Measurements from ENCODE around the gene CASP8AP2. TPM values are rescaled to one million over a fixed set of nuclear protein-coding genes. Genes with fewer than 3 reads are reported as not detected.
A peak's percentile ranks its signal among the peaks of the same experiment; 100 is the strongest.
"Not testable (repeated sequence)": the region's sequence is repeated elsewhere in the genome, so short reads cannot be mapped to it uniquely, and the experiment has no call there.

CASP8AP2 gene
- total RNA-seq, 1 donor: 13.0 TPM

- Histone ChIP-seq H3K27ac (ENCODE audit: low read depth, low read length) (no peak overlapping the region), H2AFZ (ENCODE audit: low read length) (no peak overlapping the region), H3K79me2 (ENCODE audit: insufficient read depth, low read length) (peaks cover 26% of the 10 kb centered on the region), H3K4me1 (ENCODE audit: insufficient read depth, low read length) (no peaks in the 10 kb centered on the region), H3K4me2 (ENCODE audit: insufficient read depth, low read length) (no peak overlapping the region), H3K4me3 (ENCODE audit: insufficient read depth, low read length) (no peak overlapping the region), H3K36me3 (ENCODE audit: insufficient read depth, low read length) (peaks cover 9% of the 10 kb centered on the region), H3K27me3 (ENCODE audit: insufficient read depth, low read length) (no peaks in the 10 kb centered on the region), H3K9me3 (ENCODE audit: low read depth, low read length) (no peaks in the 10 kb centered on the region), H4K20me1 (ENCODE audit: insufficient read depth, low read length) (no peaks in the 10 kb centered on the region)
- no peak for DNase-seq (ENCODE audit: insufficient read length, low spot score, missing footprints)
- TF ChIP-seq CTCF (IDR thresholded peaks at IDR 0.05; ENCODE audit: extremely low read depth, low read depth, low read length): no peak
Observed at GRCh38 chr6:89805814-89806371, 23.8 kb upstream of the CASP8AP2 start.

DNA sequence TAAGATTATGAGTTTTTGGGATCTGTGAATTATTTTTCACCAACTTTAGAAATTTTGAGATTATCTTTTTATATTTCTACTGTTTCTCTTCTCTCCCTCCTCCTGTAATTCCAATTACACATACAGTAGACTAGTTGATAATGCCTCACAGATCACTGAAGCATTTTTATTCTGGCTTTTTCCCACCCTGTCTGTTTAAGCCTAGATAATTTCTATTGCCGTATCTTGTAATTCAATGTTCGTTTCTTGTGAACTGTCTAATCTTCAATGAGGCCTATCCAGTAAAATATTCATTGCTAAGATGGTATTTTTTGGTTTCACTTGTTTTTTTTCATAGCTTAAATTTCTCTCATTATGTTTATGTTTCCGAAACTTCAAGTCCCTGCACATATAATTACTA lies 22.1 kb upstream of the CASP8AP2 start:
- Histone ChIP-seq H3K4me3 (ENCODE audit: insufficient read depth, low read length) (no peak overlapping the region), H3K79me2 (ENCODE audit: insufficient read depth, low read length) (peaks cover 36% of the 10 kb centered on the region)
- TF ChIP-seq CTCF (IDR thresholded peaks at IDR 0.05; ENCODE audit: extremely low read depth, low read depth, low read length): no peak

DNA sequence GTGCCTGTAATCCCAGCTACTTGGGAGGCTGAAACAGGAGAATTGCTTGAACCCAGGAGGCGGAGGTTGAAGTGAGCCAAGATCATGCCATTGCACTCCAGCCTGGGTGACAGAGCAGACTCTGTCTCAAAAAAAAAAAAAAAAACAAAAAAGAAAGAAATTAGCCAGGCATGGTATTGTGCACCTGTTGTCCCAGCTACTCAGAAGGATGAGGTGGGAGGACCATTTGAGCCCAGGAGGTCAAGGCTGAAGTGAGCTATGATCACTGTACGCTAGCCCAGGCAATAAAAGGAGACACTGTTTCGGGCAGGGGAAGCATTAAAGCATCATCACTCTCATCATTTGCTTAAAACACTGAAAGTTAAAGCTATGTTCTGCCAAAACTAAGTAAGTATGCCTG lies 16.3 kb upstream of the CASP8AP2 start:
- H3K27ac ChIP-seq (ENCODE audit: low read depth, low read length); DNase-seq (ENCODE audit: insufficient read length, low spot score, missing footprints); H3K4me3 ChIP-seq (ENCODE audit: insufficient read depth, low read length); H3K36me3 ChIP-seq (ENCODE audit: insufficient read depth, low read length); H3K4me2 ChIP-seq (ENCODE audit: insufficient read depth, low read length); H2AFZ ChIP-seq (ENCODE audit: low read length); H4K20me1 ChIP-seq (ENCODE audit: insufficient read depth, low read length); H3K27me3 ChIP-seq (ENCODE audit: insufficient read depth, low read length); H3K4me1 ChIP-seq (ENCODE audit: insufficient read depth, low read length); H3K9me3 ChIP-seq (ENCODE audit: low read depth, low read length): not testable (repeated sequence)
- H3K79me2 ChIP-seq (ENCODE audit: insufficient read depth, low read length): peaks cover 64% of the 10 kb centered on the region

More for the DNA sequence above, 22.1 kb upstream of the CASP8AP2 start:
- peak; percentile 32 for DNase-seq (ENCODE audit: insufficient read length, low spot score, missing footprints)
- peaks cover 6% of the 10 kb centered on the region for H3K36me3 ChIP-seq (ENCODE audit: insufficient read depth, low read length)
- H3K27me3 ChIP-seq (ENCODE audit: insufficient read depth, low read length): no peaks in the 10 kb centered on the region
- H3K27ac ChIP-seq (ENCODE audit: low read depth, low read length): no peak overlapping the region
- H2AFZ ChIP-seq (ENCODE audit: low read length): no peak overlapping the region
- H3K4me2 ChIP-seq (ENCODE audit: insufficient read depth, low read length): no peak overlapping the region
- no peaks in the 10 kb centered on the region for H3K4me1 ChIP-seq (ENCODE audit: insufficient read depth, low read length)
- no peaks in the 10 kb centered on the region for H4K20me1 ChIP-seq (ENCODE audit: insufficient read depth, low read length)
- H3K9me3 ChIP-seq (ENCODE audit: low read depth, low read length): no peaks in the 10 kb centered on the region

- Histone ChIP-seq H4K20me1 (ENCODE audit: insufficient read depth, low read length) (peaks cover 12% of the 10 kb centered on the region), H3K36me3 (ENCODE audit: insufficient read depth, low read length) (no peaks in the 10 kb centered on the region), H3K27me3 (ENCODE audit: insufficient read depth, low read length) (no peaks in the 10 kb centered on the region), H2AFZ (ENCODE audit: low read length) (no peak overlapping the region), H3K27ac (ENCODE audit: low read depth, low read length) (no peak overlapping the region), H3K4me1 (ENCODE audit: insufficient read depth, low read length) (peaks cover 5% of the 10 kb centered on the region), H3K4me2 (ENCODE audit: insufficient read depth, low read length) (peak overlapping the region; percentile 24), H3K4me3 (ENCODE audit: insufficient read depth, low read length) (no peak overlapping the region), H3K9me3 (ENCODE audit: low read depth, low read length) (no peaks in the 10 kb centered on the region), H3K79me2 (ENCODE audit: insufficient read depth, low read length) (peaks cover 59% of the 10 kb centered on the region)
- no peak for DNase-seq (ENCODE audit: insufficient read length, low spot score, missing footprints)
- TF ChIP-seq CTCF (IDR thresholded peaks at IDR 0.05; ENCODE audit: extremely low read depth, low read depth, low read length): no peak
Observed at GRCh38 chr6:89817481-89817880, 12.2 kb upstream of the CASP8AP2 start.

Measured in osteoblast (primary cell).